Measurements from ENCODE around the gene APBB3.
"Not testable (repeated sequence)": the region's sequence is repeated elsewhere in the genome, so short reads cannot be mapped to it uniquely, and the experiment has no call there.

The APBB3 gene

GRCh38 chr5:140564196-140565023, at the start of gene APBB3, which contains the start of gene SLC35A4:
Gene APBB3 (minus strand): TSS chr5:140564598. CDS start chr5:140564245, 353 bp downstream.
Gene SLC35A4 (plus strand): TSS chr5:140564828. CDS start chr5:140567170, 2,342 bp downstream.
- peak; percentile 98 for DNase-seq (ENCODE audit: extremely low read depth, low read depth)
- no peak for TF ChIP-seq CTCF (IDR thresholded peaks at IDR 0.05; ENCODE audit: low read depth, low read length)

GRCh38 chr5:140611020-140611521, 46.7 kb upstream of the APBB3 start:
- no peak for DNase-seq (ENCODE audit: extremely low read depth, low read depth)
- no peak for TF ChIP-seq CTCF (IDR thresholded peaks at IDR 0.05; ENCODE audit: low read depth, low read length)

GRCh38 chr5:140609126-140609525, 44.7 kb upstream of the APBB3 start:
- no peak for TF ChIP-seq CTCF (IDR thresholded peaks at IDR 0.05; ENCODE audit: low read depth, low read length)
- DNase-seq (ENCODE audit: extremely low read depth, low read depth) = no peak

GRCh38 chr5:140608722-140609121, 44.3 kb upstream of the APBB3 start:
- TF ChIP-seq CTCF (IDR thresholded peaks at IDR 0.05; ENCODE audit: low read depth, low read length) = no peak
- DNase-seq (ENCODE audit: extremely low read depth, low read depth) = no peak

- DNase-seq (ENCODE audit: extremely low read depth, low read depth) = no peak
- no peak for TF ChIP-seq CTCF (IDR thresholded peaks at IDR 0.05; ENCODE audit: low read depth, low read length)
These were observed 42.6 kb upstream of the APBB3 start for GRCh38 chr5:140607031-140607430.

- DNase-seq (ENCODE audit: extremely low read depth, low read depth) = no peak
- TF ChIP-seq CTCF (IDR thresholded peaks at IDR 0.05; ENCODE audit: low read depth, low read length) = no peak
These were observed 41.5 kb upstream of the APBB3 start for GRCh38 chr5:140605879-140606278.

- DNase-seq (ENCODE audit: extremely low read depth, low read depth) = no peak
- no peak for TF ChIP-seq CTCF (IDR thresholded peaks at IDR 0.05; ENCODE audit: low read depth, low read length)
These were observed 39.3 kb upstream of the APBB3 start for GRCh38 chr5:140603734-140604133.

GRCh38 chr5:140603446-140603698, 39.0 kb upstream of the APBB3 start:
- not testable (repeated sequence) for DNase-seq (ENCODE audit: extremely low read depth, low read depth)
